ENCODE results near the gene CHID1. TPM values are rescaled to one million over a fixed set of nuclear protein-coding genes. Genes with fewer than 3 reads are reported as not detected.
A peak's percentile ranks its signal among the peaks of the same experiment; 100 is the strongest.

The CHID1 gene
- polyA plus RNA-seq (ENCODE audit: insufficient read length in 4 of 4) = 100 to 1,000 TPM; 102 to 128 (median 115) TPM

GRCh38 chr11:910589-911030, at the start of gene CHID1:
Gene CHID1 (minus strand): TSS chr11:910810. CDS start chr11:904816, 5,994 bp downstream.
- DNase-seq (ENCODE audit: low read depth in 4 of 4, low spot score in 3 of 4) = peak; percentile 67 to 78 (median 72)

GRCh38 chr11:959608-960007, 49.0 kb upstream of the CHID1 start:
- no peak for DNase-seq (ENCODE audit: low read depth in 4 of 4, low spot score in 3 of 4)

- DNase-seq (ENCODE audit: low read depth in 4 of 4, low spot score in 3 of 4) = no peak
Observed at GRCh38 chr11:959027-959426, 48.4 kb upstream of the CHID1 start.

GRCh38 chr11:958101-958500, 47.5 kb upstream of the CHID1 start:
- no peak for DNase-seq (ENCODE audit: low read depth in 4 of 4, low spot score in 3 of 4)

- no peak for DNase-seq (ENCODE audit: low read depth in 4 of 4, low spot score in 3 of 4)
Observed at GRCh38 chr11:957212-957920, 46.8 kb upstream of the CHID1 start.

GRCh38 chr11:955154-956063, 44.8 kb upstream of the CHID1 start:
- DNase-seq (ENCODE audit: low read depth in 4 of 4, low spot score in 3 of 4) = no peak

GRCh38 chr11:954392-955153, 44.0 kb upstream of the CHID1 start:
- DNase-seq (ENCODE audit: low read depth in 4 of 4, low spot score in 3 of 4) = no peak

- no peak for DNase-seq (ENCODE audit: low read depth in 4 of 4, low spot score in 3 of 4)
Observed at GRCh38 chr11:953512-953911, 42.9 kb upstream of the CHID1 start.

- DNase-seq (ENCODE audit: low read depth in 4 of 4, low spot score in 3 of 4) = peak in 3 of 4 donors; percentile 64 to 80 (median 75)
Observed at GRCh38 chr11:952406-953385, 42.1 kb upstream of the CHID1 start.

GRCh38 chr11:951507-951906, 40.9 kb upstream of the CHID1 start:
- DNase-seq (ENCODE audit: low read depth in 4 of 4, low spot score in 3 of 4) = no peak

GRCh38 chr11:947744-948143, 37.1 kb upstream of the CHID1 start:
- DNase-seq (ENCODE audit: low read depth in 4 of 4, low spot score in 3 of 4) = no peak

GRCh38 chr11:945986-946385, 35.4 kb upstream of the CHID1 start:
- no peak for DNase-seq (ENCODE audit: low read depth in 4 of 4, low spot score in 3 of 4)

GRCh38 chr11:944711-945470, 34.3 kb upstream of the CHID1 start:
- no peak for DNase-seq (ENCODE audit: low read depth in 4 of 4, low spot score in 3 of 4)

- no peak for DNase-seq (ENCODE audit: low read depth in 4 of 4, low spot score in 3 of 4)
Observed at GRCh38 chr11:942823-943222, 32.2 kb upstream of the CHID1 start.

GRCh38 chr11:940496-941135, 30.0 kb upstream of the CHID1 start:
- no peak for DNase-seq (ENCODE audit: low read depth in 4 of 4, low spot score in 3 of 4)

- DNase-seq (ENCODE audit: low read depth in 4 of 4, low spot score in 3 of 4) = no peak
Observed at GRCh38 chr11:937841-938261, 27.2 kb upstream of the CHID1 start.

- DNase-seq (ENCODE audit: low read depth in 4 of 4, low spot score in 3 of 4) = no peak
Observed at GRCh38 chr11:936199-936598, 25.6 kb upstream of the CHID1 start.

GRCh38 chr11:934527-934926, 23.9 kb upstream of the CHID1 start:
- DNase-seq (ENCODE audit: low read depth in 4 of 4, low spot score in 3 of 4) = no peak

All from right renal pelvis (tissue), 4 donors.